ENCODE measurements around the gene HECW1.
"Not testable (repeated sequence)": the region's sequence is repeated elsewhere in the genome, so short reads cannot be mapped to it uniquely, and the experiment has no call there.

Gene HECW1

DNA sequence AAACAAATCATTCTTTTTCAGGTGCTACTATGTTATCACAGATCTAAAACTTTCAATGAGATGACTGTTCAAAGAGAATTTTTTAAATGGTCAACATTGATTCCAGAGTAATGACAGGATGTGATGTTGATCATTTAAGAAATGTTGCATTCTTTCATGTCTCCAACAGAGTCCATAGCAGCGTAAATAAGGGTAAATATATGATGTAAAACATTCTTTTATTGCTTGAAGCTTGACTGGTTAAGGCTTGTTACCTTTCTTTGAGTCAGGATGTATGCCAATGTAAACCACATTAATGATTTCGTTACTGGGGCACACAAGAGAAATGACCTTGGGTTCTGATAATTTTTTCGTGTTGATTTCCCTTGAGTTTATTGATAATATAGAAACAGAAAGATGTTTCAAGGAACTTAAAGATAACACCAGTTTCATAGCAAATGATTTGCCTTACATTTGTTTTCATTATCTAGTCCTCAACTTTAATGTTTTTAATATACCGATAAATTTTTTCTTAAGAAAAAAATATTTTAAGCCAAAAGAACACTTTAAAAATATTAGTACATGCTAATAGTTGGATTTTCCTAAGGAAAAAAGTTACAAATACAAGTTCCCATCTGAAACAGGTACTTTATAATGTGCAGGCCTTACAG is 473.9 kb downstream of the HECW1 start:
- peak; percentile 66 for DNase-seq

DNA sequence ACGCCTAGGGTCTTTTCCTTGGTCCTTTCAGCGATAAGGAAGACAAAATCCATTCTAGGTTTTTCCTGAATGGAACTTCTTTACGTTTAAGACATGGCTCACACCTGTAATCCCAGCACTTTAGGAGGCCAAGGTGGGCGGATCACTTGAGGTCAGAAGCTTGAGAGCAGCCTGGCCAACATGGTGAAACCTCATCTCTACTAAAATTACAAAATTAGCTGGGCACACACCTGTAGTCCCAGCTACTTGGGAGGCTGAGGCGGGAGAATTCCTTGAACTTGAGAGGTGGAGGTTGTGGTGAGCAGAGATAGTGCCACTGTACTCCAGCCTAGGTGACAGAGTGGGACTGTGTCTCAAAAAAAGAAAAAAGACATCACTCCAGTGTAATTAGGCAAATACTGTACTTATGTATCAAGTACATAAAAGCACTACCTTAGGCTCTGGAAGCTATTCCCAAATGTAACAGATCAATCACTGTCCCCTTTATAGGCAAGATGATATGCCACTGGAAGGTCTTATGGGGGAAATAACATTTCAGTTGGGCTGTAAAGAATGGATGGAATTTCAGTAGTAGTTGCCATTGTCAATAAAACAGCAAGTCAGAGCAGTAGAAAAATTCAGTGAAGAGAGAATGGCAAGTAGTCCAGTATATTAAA is 476.2 kb downstream of the HECW1 start:
- DNase-seq: no peak

DNA sequence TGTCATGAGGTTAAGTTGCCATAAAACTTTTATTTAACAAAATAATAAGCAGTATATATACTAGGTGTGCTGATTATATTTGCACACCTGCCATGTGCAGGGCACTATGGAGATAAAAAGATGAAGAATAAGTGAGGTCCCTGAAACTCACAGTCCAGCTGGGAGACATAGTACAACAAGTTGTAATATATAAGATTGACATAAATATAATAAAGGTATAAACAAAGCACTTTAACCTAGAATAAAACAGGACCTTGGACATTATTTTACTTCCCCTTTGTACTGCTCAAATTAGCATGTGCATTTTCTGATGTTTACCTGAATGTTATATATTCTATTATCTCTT is 476.7 kb downstream of the HECW1 start:
- no peak for DNase-seq

DNA sequence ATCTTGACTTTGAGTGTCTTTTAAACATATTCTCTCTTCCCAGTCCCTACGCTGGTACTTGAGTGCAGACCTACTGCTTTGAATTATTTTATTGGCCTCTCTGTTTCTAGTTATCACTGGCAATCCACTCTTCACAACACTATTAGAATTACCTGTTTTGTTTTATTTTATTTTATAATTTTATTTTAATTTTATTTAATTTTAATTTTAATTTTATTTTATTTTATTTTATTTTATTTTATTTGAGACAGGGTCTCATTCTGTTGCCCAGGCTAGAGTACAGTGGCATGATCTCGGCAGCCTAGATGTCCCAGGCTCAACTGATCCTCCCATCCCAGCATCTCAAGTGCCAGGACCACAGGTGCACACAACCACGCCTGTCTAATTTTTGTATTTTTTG is 477.3 kb downstream of the HECW1 start:
- no peak for DNase-seq

DNA sequence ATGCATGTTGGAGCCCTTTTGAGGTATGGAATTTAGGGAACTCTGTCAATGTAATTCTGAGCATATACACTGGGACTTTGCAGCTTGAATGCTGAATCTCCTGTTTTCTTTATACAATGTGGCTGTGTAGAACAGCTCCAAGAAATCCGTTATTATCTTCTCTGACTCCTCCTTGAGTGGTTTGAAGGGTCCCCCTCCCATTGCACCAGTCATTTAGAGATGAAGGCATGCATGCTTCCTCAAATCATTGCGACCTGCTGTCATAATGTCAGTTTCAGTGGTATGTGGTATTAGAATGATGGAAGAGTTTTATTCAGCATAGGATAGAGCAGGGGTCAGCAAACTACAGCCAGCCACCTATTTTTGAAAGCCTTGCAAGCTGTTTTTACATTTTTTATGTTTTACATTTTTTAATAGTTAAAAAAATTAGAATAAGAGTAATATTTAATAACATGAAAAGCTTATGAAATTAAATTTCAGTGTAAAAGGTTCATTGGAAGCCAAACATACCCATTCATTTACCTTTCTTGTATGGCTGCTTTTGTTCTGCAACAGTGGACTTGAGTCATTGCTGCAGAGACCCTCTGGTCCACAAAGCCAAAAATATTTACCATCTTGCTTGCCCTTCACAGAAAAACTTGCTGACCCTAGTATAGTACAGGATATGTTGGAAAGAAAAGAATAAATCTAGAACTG is 478.6 kb downstream of the HECW1 start:
- DNase-seq: no peak

DNA sequence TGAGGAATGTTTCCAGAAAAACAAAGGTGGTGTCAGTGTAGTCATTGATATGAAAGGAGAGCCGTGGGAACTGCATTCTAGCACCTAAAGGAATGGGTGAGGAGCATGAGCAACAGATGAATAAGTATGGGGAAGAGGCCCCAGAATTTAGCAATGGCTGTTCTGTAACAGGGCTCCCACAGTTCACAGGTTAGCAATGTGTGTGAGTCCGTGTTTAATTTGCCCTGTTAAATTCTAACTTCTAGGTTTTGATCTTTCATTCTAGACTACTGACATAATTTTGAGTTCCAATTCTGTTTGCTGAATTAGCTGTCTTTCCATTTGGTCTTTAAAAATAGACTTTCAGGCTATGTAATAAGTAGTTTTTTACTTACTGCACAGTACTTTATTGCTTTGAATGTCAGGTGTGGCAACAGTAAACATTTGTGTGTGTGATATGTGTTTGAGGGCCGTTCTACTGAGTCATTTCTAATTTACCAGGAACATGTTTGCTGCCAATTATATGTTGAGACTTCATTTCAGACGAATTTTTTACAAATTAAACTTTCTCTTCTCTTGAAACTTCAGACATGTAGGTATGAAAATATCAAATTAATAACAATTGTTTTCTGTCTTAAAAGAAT is 479.2 kb downstream of the HECW1 start:
- no peak for DNase-seq

DNA sequence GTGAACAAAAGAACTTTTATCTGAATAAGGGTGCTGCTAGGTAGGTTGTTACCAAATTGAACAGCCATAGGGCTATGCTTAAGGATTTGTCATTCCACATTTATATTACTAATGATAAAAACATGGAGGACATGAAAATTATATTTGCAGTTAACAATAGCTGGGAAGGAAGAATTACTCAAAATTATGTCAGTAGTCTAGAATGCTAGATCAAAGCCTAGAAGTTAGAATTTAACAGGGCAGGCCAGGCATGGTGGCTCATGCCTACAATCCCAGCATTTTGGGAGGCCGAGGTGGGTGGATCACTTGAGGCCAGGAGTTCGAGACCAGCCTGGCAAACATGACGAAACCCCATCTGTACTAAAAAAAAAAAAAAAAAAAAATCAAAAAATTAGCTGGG is 479.9 kb downstream of the HECW1 start:
- no peak for DNase-seq

DNA sequence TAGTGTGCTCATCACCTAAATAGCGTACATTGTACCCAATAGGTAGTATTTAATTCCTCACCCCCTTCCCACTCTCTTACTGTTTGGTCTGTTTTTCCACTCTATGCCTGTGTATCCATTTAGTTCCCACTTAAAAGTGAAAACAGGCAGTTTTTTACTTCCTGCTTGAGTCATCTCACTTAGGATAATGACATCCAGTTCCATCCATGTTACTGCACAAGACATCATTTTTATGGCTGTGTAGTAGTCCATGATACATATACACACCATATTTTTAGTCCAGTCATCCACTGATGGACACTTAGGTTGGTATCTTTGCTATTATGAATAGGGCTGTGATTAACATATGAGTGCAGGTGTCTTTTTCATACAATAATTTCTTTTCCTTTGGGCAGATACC is 480.6 kb downstream of the HECW1 start:
- no peak for DNase-seq

DNA sequence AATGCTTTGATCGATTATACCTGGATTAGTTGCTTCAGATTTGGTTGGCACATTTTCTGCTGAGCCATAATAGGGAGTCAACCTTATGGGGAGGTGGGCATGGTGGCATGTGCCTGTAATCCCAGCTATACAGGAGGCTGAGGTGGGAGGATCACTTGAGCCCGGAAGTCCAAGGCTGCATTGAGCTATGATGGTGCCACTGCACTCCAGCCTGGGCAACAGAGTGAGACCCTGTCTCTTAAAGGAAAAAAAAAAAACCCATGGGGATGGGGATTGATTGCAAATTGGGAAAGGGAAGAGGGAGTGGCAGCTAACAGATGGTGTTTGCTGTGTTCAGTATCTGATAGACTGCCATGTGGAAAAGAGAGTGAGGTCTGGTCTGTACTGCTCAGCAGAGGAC is 481.6 kb downstream of the HECW1 start:
- no peak for DNase-seq

DNA sequence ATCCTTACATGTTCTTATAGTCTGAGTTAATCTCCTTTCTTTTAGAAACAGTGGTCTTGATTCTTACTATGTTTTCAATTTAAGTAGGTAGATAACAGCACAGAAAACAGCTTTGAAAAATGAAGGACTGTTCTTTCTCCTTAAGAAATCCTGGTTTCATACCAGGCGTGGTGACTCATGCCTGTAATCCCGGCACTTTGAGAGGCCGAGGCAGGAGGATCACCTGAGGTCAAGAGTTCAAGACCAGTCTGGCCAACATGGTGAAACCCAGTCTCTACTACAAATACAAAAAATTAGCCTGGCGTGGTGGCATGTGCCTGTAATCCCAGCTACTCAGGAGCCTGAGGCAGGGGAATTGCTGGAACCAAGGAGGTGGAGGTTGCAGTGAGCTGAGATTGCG is 484.0 kb downstream of the HECW1 start:
- DNase-seq: not testable (repeated sequence)

DNA sequence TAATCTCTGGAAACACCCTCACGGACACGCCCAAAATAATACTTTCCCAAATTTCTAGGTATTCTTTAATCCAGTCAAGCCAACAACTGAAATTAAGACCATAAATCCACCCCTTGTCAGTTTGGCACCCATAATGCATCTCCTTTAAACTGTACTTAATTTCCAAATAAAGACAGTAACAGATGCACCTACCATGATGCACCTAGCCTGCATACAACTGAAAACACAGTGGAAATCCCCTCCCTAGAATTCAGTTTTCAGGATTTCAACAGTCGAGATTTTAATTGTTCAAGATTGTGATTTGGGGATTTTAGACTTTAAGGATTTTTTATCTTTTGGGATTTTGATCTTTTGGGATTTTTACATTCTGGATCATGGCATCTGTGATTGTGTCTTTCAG is 487.6 kb downstream of the HECW1 start:
- DNase-seq: no peak

DNA sequence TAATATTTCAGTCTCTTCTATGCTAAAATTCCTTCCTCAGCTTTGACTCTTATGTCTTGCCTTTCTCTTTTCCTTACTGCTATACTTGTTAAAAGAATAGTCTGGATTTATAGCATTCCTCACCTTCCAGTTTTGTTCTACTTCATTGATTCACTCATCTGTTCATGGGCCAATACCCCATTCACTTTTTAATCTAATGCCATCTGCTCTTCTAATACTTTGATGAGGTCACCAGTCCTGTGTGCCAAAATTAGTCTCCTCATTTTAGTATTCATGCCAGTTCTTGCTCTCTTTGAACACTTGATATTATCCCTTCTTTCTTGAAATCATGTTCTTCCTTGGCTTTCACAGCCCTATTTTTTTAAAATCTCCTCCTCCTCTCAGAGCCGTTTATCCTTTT is 489.8 kb downstream of the HECW1 start:
- no peak for DNase-seq

DNA sequence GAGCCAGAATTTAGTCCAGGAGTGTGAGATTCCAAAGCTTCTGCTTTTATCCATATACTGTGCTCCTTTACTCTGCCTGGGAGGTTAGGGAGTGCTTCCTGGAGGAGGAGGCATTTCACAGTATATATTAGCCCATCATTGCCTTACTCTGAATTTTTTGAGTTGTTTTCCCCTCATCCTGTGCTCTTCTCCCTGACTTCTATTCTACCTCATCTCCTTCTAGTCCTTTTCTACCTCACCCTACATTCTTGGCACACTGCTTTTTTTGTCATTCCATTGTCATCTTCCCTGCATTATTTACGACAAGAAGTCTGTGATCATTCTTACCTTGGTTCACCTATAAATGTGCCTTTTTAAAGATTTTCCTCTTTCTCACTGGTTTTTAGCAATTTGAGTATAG is 491.8 kb downstream of the HECW1 start:
- no peak for DNase-seq

DNA sequence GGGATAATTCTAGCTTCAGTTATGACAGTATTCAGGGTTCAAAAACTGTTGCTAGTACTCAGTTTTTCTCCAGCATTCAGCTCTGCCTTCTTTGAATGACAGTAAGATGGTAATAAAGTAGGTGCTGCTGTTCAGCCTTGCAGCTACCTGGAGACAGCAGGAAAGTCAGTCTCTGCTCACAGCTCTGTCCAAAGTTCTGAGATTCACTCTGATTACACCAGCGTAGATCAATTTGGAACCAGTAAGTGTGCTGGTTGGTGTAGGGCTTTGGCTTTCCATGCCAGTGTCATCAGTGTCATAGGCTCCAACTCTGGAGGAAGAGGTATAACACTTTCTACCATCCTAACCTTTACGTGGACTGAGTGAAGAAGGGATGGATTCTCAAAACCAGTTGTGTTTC is 496.6 kb downstream of the HECW1 start:
- no peak for DNase-seq

DNA sequence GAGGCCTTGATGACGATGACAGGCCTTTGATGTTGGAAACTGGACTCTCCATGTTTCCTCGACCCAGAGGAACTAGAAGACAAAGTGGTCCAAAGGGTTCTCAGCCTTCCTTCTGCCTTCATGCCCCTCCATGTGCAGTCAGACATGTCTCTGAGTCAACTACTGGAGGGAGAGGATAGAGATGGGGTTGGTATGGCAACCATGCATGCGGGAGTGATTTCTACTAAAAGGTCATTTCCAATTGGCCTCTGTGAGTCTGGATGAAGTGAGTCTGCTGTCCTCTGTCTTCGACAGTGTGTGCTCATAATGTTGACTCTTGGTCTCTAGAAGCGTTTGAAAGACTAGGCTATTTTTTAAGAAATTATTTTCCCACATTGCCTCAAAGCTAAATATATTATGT is 499.7 kb downstream of the HECW1 start:
- no peak for DNase-seq

DNA sequence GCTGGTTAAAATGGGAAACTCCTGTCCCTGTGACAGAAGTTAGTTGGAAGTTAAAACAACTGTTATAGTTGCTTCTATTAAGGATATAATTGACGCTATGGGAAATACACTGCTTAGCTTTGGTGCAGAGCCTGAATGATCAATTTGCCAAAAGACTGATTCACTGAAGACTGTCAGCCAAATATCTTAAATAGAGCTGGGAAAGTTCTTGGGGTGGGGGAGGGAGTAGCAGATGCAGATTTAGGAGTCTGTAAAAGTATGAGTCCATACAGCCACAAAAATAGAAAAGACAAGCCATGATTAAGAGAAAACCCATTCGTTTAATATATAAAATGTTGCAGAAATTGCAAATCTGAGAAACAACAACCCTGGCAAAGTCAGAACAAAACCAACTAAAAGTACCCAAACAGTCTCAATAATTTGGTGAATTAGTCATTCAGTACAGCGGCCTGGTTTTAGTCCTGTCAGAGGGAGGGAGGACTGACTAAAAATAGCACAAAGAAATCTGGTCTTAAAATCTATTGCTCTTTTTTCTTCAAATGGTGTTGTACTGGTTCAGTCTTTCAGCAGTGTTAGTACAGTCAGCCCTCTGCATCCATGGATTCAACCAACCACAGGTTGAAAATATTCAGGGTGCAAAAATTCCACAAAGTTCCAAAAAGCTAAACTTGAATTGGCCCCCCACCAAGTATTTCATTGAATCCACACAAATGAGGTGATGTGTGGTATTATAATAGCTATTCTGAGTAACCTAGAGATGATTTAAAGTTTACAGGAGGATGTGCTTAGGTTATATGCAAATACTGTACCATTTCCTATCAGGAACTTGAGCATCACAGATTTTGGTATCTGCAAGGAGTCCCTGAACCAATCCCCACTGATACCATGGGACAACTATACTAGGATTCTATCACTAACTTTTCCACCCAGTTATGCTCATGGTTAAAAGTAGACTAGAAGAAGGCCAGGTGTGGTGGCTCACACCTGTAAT is 500.4 kb downstream of the HECW1 start:
- DNase-seq: no peak

Measured in DMS153 (cell line).